Colon (tissue), 2 donors: Measurements from ENCODE around the gene KCNC1.

Experiments
- FAIRE-seq: peaks from 2 replicates; lab custom pipeline; 2012; peaks lifted over from hg19 to GRCh38; lab: Jason Lieb, UNC
- donor health status: control.
- donor health status: control.

KCNC1 gene

GRCh38 chr11:17774232-17775034, 39.9 kb downstream of the KCNC1 start:
- no peak for FAIRE-seq

GRCh38 chr11:17775035-17775348, 40.4 kb downstream of the KCNC1 start:
- no peak for FAIRE-seq

- no peak for FAIRE-seq
Observed at GRCh38 chr11:17775507-17776211, 41.1 kb downstream of the KCNC1 start.

- FAIRE-seq: no peak
Observed at GRCh38 chr11:17776212-17776875, 41.8 kb downstream of the KCNC1 start.

GRCh38 chr11:17777086-17777737, 42.6 kb downstream of the KCNC1 start:
- FAIRE-seq: no peak

GRCh38 chr11:17777738-17778091, 43.1 kb downstream of the KCNC1 start:
- FAIRE-seq: no peak

GRCh38 chr11:17778352-17778751, 43.8 kb downstream of the KCNC1 start:
- FAIRE-seq: no peak

- FAIRE-seq: no peak
Observed at GRCh38 chr11:17778956-17779860, 44.6 kb downstream of the KCNC1 start.

GRCh38 chr11:17779861-17780594, 45.4 kb downstream of the KCNC1 start:
- no peak for FAIRE-seq

GRCh38 chr11:17780668-17781067, 46.1 kb downstream of the KCNC1 start:
- FAIRE-seq: no peak

GRCh38 chr11:17781221-17781620, 46.6 kb downstream of the KCNC1 start:
- no peak for FAIRE-seq

GRCh38 chr11:17781626-17782025, 47.0 kb downstream of the KCNC1 start:
- FAIRE-seq: no peak

GRCh38 chr11:17782145-17782544, 47.6 kb downstream of the KCNC1 start:
- no peak for FAIRE-seq

- FAIRE-seq: no peak
Observed at GRCh38 chr11:17782603-17783337, 48.2 kb downstream of the KCNC1 start.

- no peak for FAIRE-seq
Observed at GRCh38 chr11:17783878-17784277, 49.3 kb downstream of the KCNC1 start.

GRCh38 chr11:17786824-17787525, 52.4 kb downstream of the KCNC1 start:
- FAIRE-seq: no peak

GRCh38 chr11:17788084-17788483, 53.5 kb downstream of the KCNC1 start:
- FAIRE-seq: no peak

GRCh38 chr11:17790453-17790852, 55.9 kb downstream of the KCNC1 start:
- FAIRE-seq: no peak

- FAIRE-seq: no peak
Observed at GRCh38 chr11:17791144-17791543, 56.6 kb downstream of the KCNC1 start.

GRCh38 chr11:17792161-17792560, 57.6 kb downstream of the KCNC1 start:
- no peak for FAIRE-seq
